ENCODE data around the gene THSD7B.

- TF ChIP-seq CTCF (IDR thresholded peaks at IDR 0.05): no peak
- no peak for TF ChIP-seq EZH2phosphoT487 (IDR thresholded peaks at IDR 0.05)
- no peak for TF ChIP-seq EZH2 (IDR thresholded peaks at IDR 0.05)
Observed at GRCh38 chr2:137261881-137262585, 496.7 kb downstream of the THSD7B start.

Measured in neural progenitor cell (in vitro differentiated cells).